ENCODE results near the gene RPL3. TPM values are rescaled to one million over a fixed set of nuclear protein-coding genes. Genes with fewer than 3 reads are reported as not detected.
"Not testable (repeated sequence)": the region's sequence is repeated elsewhere in the genome, so short reads cannot be mapped to it uniquely, and the experiment has no call there.

Gene RPL3
- total RNA-seq, 2 experiments from 2014 or later = 1,526 to 1,529 TPM

DNA sequence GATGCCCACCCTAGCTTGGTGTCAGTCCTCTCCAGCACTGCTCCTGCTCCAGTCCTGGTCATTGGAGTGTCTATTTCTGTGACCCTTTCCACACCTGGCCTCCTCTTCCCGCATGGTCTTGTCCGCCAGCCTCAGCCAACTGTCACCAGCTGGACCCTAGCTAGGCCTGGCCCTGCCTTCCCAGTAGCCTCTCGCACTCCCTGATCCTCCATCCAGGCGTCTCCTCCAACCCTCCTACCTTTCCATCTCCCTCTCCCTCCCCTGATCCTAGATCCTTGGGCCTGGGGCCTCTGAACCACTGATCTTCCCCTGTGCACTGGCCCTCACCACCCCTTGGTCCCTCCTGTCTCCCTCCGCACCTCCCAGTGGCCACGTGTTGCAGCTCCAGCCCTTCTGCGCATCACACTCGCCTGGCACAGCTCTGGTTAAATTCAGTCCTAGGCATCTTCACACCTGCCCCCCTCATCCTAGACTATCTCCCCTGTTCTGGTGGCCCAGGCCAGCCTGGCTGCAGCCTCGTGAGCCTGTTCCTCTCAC lies 40.3 kb upstream of the RPL3 start:
- POLR2A ChIA-PET = no interaction called here

DNA sequence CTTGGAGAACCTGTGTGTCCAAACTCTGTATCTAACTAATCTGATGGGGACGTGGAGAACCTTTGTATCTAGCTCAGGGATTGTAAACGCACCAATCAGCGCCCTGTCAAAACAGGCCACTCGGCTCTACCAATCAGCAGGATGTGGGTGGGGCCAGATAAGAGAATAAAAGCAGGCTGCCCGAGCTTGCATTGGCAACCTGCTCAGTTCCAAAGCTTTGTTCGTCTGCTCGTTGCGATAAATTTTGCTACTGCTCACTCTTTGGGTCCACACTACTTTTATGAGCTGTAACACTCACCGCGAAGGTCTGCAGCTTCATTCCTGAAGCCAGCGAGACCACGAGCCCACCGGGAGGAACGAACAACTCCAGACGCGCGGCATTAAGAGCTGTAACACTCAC lies 38.8 kb upstream of the RPL3 start:
- CTCF ChIA-PET; H3K4me1 Mint-ChIP-seq; H3K9me3 Mint-ChIP-seq; H3K36me3 Mint-ChIP-seq (ENCODE audit: low read depth); DNase-seq; POLR2A ChIA-PET; H3K27me3 Mint-ChIP-seq; H3K27ac Mint-ChIP-seq; H3K4me3 Mint-ChIP-seq: not testable (repeated sequence)

More for the DNA sequence above, 40.3 kb upstream of the RPL3 start:
- DNase-seq = no peak
- no peaks in the 10 kb centered on the region for H3K9me3 Mint-ChIP-seq
- no peak overlapping the region for H3K27ac Mint-ChIP-seq
- H3K36me3 Mint-ChIP-seq (ENCODE audit: low read depth) = no peaks in the 10 kb centered on the region
- no peak overlapping the region for H3K4me3 Mint-ChIP-seq
- peaks cover 4% of the 10 kb centered on the region for H3K27me3 Mint-ChIP-seq
- H3K4me1 Mint-ChIP-seq = no peaks in the 10 kb centered on the region
- CTCF ChIA-PET = no interaction called here

DNA sequence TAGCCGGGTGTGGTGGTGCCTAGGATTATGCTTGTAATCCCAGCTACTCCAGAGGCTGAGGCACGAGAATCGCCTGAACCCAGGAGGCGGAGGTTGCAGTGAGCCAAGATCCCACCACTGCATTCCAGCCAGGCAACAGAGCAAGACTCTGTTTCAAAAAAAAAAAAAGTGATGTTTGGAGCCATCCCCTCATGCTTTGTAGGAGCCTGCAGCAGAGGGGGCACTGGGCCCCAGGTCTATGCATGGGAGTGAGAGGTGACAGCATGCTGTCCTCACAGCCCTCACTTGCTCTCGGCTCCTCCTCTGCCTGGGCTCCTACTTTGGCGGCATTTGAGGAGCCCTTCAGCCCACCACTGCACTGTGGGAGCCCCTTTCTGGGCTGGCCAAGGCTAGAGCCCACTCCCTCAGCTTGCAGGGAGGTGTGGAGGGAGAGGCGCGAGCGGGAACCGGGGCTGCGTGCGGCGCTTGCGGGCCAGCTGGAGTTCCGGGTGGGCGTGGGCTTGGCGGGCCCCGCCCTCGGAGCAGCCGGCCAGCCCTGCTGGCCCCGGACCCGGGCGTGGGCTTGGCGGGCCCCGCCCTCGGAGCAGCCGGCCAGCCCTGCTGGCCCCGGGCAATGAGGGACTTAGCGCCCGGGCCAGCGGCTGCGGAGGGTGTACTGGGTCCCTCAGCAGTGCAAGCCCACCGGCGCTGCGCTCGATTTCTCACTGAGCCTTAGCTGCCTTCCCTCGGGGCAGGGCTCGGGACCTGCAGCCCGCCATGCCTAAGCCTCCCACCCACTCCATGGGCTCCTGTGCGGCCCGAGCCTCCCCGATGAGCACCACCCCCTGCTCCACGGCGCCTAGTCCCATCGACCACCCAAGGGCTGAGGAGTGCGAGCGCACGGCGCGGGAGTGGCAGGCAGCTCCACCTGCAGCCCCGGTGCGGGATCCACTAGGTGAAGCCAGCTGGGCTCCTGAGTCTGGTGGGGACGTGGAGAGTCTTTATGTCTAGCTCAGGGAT lies 38.0 kb upstream of the RPL3 start:
- H3K36me3 Mint-ChIP-seq (ENCODE audit: low read depth); CTCF ChIA-PET; DNase-seq; POLR2A ChIA-PET; H3K4me1 Mint-ChIP-seq; H3K27ac Mint-ChIP-seq; H3K4me3 Mint-ChIP-seq; H3K27me3 Mint-ChIP-seq; H3K9me3 Mint-ChIP-seq: not testable (repeated sequence)

DNA sequence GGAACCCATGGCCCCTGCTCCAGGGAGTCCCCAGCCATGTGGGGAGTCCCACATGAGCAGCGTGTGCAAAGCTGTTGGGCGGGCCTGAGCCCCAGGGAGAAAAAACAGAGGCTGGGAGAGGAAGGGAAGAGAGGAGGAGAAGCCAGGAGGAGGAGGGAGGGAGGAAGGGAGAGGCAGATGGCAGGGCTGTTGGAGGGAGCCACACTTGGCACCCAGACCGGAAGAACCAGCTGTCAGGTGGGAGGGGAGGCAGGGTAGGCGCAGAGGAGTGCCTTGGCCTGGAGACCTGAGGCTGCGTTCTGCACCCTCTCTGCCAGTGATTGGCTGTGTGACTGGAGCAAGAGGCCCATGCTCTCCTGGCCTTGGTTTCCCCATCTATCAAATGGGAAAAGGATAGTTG lies 37.0 kb upstream of the RPL3 start:
- H3K27ac Mint-ChIP-seq = no peak overlapping the region
- H3K4me3 Mint-ChIP-seq = no peak overlapping the region
- no peaks in the 10 kb centered on the region for H3K9me3 Mint-ChIP-seq
- DNase-seq = no peak
- H3K4me1 Mint-ChIP-seq = no peaks in the 10 kb centered on the region
- H3K36me3 Mint-ChIP-seq (ENCODE audit: low read depth) = no peaks in the 10 kb centered on the region
- H3K27me3 Mint-ChIP-seq = peaks cover 4% of the 10 kb centered on the region
- CTCF ChIA-PET = no interaction called here
- POLR2A ChIA-PET = interaction anchor here (0.6 kb wide), 1 partner anchor 467 kb away, joined by 3 read pairs; no protein-coding TSS in a partner anchor

DNA sequence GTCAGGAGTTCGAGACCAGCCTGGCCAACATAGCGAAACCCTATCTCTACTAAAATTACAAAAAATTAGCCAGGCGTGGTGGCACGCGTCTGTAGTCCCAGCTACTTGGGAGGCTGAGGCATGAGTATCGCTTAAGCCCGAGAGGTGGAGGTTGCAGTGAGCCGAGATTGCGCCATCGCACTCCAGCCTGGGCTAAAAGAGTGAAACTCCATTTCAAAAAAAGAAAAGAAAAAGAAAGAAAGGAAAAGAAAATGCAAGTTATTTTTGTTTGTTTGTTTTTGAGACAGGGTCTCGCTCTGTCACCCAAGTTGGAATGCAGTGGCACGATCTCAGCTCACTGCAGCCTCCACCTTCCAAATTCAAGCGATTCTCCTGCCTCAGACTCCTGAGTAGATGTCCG lies 36.4 kb upstream of the RPL3 start:
- H3K27ac Mint-ChIP-seq; DNase-seq; H3K27me3 Mint-ChIP-seq; H3K36me3 Mint-ChIP-seq (ENCODE audit: low read depth); H3K4me1 Mint-ChIP-seq; H3K4me3 Mint-ChIP-seq; H3K9me3 Mint-ChIP-seq; CTCF ChIA-PET: not testable (repeated sequence)
- POLR2A ChIA-PET = interaction anchor here (0.6 kb wide), 1 partner anchor 466 kb away, joined by 3 read pairs; no protein-coding TSS in a partner anchor

- Mint-ChIP-seq H3K4me3 (no peak overlapping the region), H3K27ac (no peak overlapping the region), H3K36me3 (ENCODE audit: low read depth) (no peaks in the 10 kb centered on the region), H3K27me3 (peaks cover 15% of the 10 kb centered on the region), H3K4me1 (no peaks in the 10 kb centered on the region), H3K9me3 (no peaks in the 10 kb centered on the region)
- ChIA-PET POLR2A (no interaction called here), CTCF (interaction anchor here (0.7 kb wide), 1 partner anchor 44 kb away, joined by 3 read pairs; no protein-coding TSS in a partner anchor)
- DNase-seq = no peak
Observed at GRCh38 chr22:39355080-39355479, 35.7 kb upstream of the RPL3 start.

- POLR2A ChIA-PET = no interaction called here
Observed at GRCh38 chr22:39353346-39353745, 33.9 kb upstream of the RPL3 start.

DNA sequence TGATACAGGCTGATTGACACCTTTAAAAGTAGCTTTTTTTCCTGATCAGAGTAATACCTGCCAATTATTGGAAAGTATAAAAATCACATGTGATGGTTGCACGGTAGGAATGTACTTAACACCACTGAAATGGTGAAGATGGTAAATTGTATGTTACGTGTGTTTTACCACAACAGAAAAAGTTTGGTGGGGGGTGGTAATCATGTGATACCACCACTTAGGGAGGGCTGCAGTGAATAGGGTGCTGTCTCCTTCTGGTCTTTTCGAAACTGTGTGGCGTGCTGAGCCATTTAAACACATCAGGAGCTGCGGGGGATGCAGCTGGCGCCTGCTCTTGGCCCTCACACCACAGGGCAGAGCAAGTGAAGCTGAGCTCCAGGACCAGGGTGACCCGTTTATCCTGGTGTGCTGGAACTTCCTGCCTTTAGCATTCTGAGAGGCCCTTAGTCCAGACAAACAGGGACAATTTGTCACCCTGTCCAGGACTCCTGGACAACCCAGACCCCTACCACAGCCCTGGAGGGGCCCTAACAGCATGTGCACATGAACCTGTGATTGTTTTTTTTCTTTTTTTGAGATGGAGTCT lies 33.0 kb upstream of the RPL3 start:
- POLR2A ChIA-PET = no interaction called here
- H3K27ac Mint-ChIP-seq = no peak overlapping the region
- no peaks in the 10 kb centered on the region for H3K9me3 Mint-ChIP-seq
- peaks cover 27% of the 10 kb centered on the region for H3K27me3 Mint-ChIP-seq
- peaks cover 2% of the 10 kb centered on the region for H3K4me1 Mint-ChIP-seq
- no peaks in the 10 kb centered on the region for H3K36me3 Mint-ChIP-seq (ENCODE audit: low read depth)
- no peak overlapping the region for H3K4me3 Mint-ChIP-seq
- no peak for DNase-seq
- CTCF ChIA-PET = interaction anchor here (1.6 to 1.7 kb wide), 2 partner anchors 9 to 176 kb away, joined by 4 to 6 read pairs; no protein-coding TSS in a partner anchor

More at GRCh38 chr22:39353346-39353745, 33.9 kb upstream of the RPL3 start:
- Mint-ChIP-seq H3K9me3 (no peaks in the 10 kb centered on the region), H3K27me3 (peaks cover 25% of the 10 kb centered on the region), H3K4me1 (peaks cover 2% of the 10 kb centered on the region), H3K4me3 (no peak overlapping the region), H3K27ac (no peak overlapping the region), H3K36me3 (ENCODE audit: low read depth) (no peaks in the 10 kb centered on the region)
- DNase-seq = no peak
- CTCF ChIA-PET = no interaction called here

DNA sequence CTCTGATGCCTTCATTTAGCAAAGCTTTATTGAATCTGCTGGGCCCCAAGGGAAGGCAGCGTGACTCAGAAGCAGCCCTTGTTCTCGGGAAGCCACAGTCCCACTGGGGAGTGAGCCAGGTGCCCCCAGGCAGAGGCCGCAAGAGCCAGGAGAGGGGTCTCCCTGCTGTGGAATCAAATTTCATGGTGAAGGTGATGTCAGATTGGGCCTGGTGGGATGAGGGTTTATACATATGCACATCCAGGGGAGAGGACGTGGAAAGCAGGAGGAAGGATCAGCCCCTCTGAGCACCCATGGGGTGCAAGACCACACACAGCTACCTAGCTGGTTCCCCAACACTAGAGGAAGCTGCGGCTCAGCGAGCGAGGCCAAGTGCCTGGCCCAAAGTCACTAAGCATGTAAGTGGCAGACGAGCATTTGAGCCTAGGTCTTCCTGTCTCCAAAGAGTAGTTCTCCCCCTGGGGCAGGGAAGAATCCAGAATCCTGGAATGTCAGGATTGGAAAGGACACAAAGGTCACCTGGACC lies 32.3 kb upstream of the RPL3 start:
- ChIA-PET POLR2A (no interaction called here), CTCF (interaction anchor here (0.6 to 1.7 kb wide), 3 partner anchors 8 to 202 kb away, joined by 4 to 6 read pairs (median 5); no protein-coding TSS in a partner anchor)
- Mint-ChIP-seq H3K27ac (no peak overlapping the region), H3K36me3 (ENCODE audit: low read depth) (no peaks in the 10 kb centered on the region), H3K27me3 (peaks cover 27% of the 10 kb centered on the region), H3K9me3 (no peaks in the 10 kb centered on the region), H3K4me1 (peaks cover 2% of the 10 kb centered on the region), H3K4me3 (no peak overlapping the region)
- DNase-seq = no peak

GRCh38 chr22:39350757-39351688 lies 31.6 kb upstream of the RPL3 start:
- POLR2A ChIA-PET = no interaction called here
- Mint-ChIP-seq H3K4me3 (no peak overlapping the region), H3K27ac (no peak overlapping the region), H3K4me1 (peaks cover 2% of the 10 kb centered on the region), H3K9me3 (no peaks in the 10 kb centered on the region), H3K36me3 (ENCODE audit: low read depth) (no peaks in the 10 kb centered on the region), H3K27me3 (peaks cover 30% of the 10 kb centered on the region)
- no peak for DNase-seq
- CTCF ChIA-PET = interaction anchor here (0.6 to 1.7 kb wide), 3 partner anchors 8 to 202 kb away, joined by 4 to 6 read pairs (median 5); no protein-coding TSS in a partner anchor

GRCh38 chr22:39349967-39350726 lies 30.7 kb upstream of the RPL3 start, which contains the start of gene SYNGR1:
Gene SYNGR1 (plus strand): TSS chr22:39349991. CDS start chr22:39350011, 20 bp downstream.
- Mint-ChIP-seq H3K27me3 (peaks cover 30% of the 10 kb centered on the region), H3K4me3 (peak within 1 kb of the TSS; percentile 60), H3K9me3 (no peaks in the 10 kb centered on the region), H3K27ac (no peak within 1 kb of the TSS), H3K4me1 (peaks cover 2% of the 10 kb centered on the region), H3K36me3 (ENCODE audit: low read depth) (no peaks in the 10 kb centered on the region)
- CTCF ChIA-PET = no interaction called here
- no peak for DNase-seq
- POLR2A ChIA-PET = no interaction called here

DNA sequence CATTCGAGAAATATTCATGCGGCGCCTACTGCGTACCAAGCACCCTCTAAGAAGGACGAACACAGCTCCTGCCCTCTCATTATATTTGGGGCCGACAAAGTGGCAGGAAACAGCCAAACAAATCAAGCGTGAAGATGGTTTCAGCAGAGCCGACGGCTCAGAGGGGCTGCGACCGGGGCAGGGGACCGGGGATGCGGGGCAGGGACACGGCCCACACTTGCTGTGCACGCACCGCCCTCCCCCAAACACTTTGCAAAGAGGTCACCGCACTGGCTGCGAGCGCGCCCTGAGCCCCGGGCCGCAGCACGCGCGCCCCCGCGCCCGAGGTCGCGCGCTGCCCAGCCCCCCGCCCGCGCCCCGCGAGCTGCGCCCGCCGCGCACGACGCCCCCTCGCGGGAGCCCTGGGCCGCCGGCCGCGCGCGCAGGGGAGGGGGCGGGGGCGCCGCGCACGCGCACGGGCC lies 30.1 kb upstream of the RPL3 start:
- Mint-ChIP-seq H3K36me3 (ENCODE audit: low read depth) (no peaks in the 10 kb centered on the region), H3K27me3 (peaks cover 33% of the 10 kb centered on the region), H3K9me3 (no peaks in the 10 kb centered on the region), H3K27ac (no peak overlapping the region), H3K4me3 (peak overlapping the region; percentile 60), H3K4me1 (peaks cover 2% of the 10 kb centered on the region)
- no peak for DNase-seq
- ChIA-PET CTCF (no interaction called here), POLR2A (no interaction called here)
